Neural cell (in vitro differentiated cells): ENCODE data around the gene CHCHD3. TPM values are rescaled to one million over a fixed set of nuclear protein-coding genes. Genes with fewer than 3 reads are reported as not detected.
A peak's percentile ranks its signal among the peaks of the same experiment; 100 is the strongest.

Experiments
- H2AFZ ChIP-seq: fragments of 200-600, 300-800 bp; sonication (generic), shearing (Covaris generic); 2 replicates; pipeline ENCODE4 v1.6.0; 2014; ENCODE audit warnings: low read depth, mild to moderate bottlenecking, antibody characterized with exemption, low read length, moderate library complexity
- H3F3A ChIP-seq: fragments of 200-600 bp; shearing (Covaris generic); 2 replicates; pipeline ENCODE4 v1.6.1; 2016; ENCODE audit warnings: mild to moderate bottlenecking, moderate library complexity, mixed read lengths, antibody characterized with exemption, low read length; ENCODE audit not compliant: insufficient read depth, poor library complexity, severe bottlenecking
- H3K27ac ChIP-seq: fragments of 200-600, 300-800 bp; sonication (generic), shearing (Covaris generic); 2 replicates; pipeline ENCODE4 v1.5.1; 2014; ENCODE audit warnings: mild to moderate bottlenecking, low read length, moderate library complexity
- H3K27me3 ChIP-seq: fragments of 300-800, 200-600 bp; sonication (generic), shearing (Covaris generic); 2 replicates; pipeline ENCODE4 v1.6.0; 2014; ENCODE audit warnings: mild to moderate bottlenecking, low read depth, low read length, moderate library complexity; ENCODE audit not compliant: insufficient read depth
- H3K36me3 ChIP-seq: fragments of 300-800, 200-600 bp; sonication (generic), shearing (Covaris generic); 2 replicates; pipeline ENCODE4 v1.5.1; 2014; ENCODE audit warnings: mild to moderate bottlenecking, antibody characterized with exemption, low read length, moderate library complexity; ENCODE audit not compliant: insufficient read depth
- H3K4me2 ChIP-seq: fragments of 300-800, 200-600 bp; sonication (generic), shearing (Covaris generic); 2 replicates; pipeline ENCODE4 v1.6.0; 2014; ENCODE audit warnings: mild to moderate bottlenecking, low read length
- H3K4me3 ChIP-seq: fragments of 300-800, 200-600 bp; sonication (generic), shearing (Covaris generic); 2 replicates; pipeline ENCODE4 v1.5.1; 2014; ENCODE audit warnings: mild to moderate bottlenecking, low read length, moderate library complexity
- H3K79me2 ChIP-seq: fragments of 200-600 bp; shearing (Covaris generic); replicated peaks from 2 replicates; pipeline ENCODE4 v1.6.0; 2014; ENCODE audit warnings: mild to moderate bottlenecking, low read length, moderate library complexity; ENCODE audit not compliant: insufficient read depth
- H3K9ac ChIP-seq: fragments of 300-800, 200-600 bp; sonication (generic), shearing (Covaris generic); 2 replicates; pipeline ENCODE4 v1.6.1; 2016; ENCODE audit warnings: mild to moderate bottlenecking, low read length, mixed read lengths
- H3K9me2 ChIP-seq: fragments of 200-600 bp; shearing (Covaris generic); 2 replicates; pipeline ENCODE4 v1.6.1; 2016; ENCODE audit warnings: mild to moderate bottlenecking, low read length, mixed read lengths; ENCODE audit not compliant: insufficient read depth
- H3K9me3 ChIP-seq: fragments of 200-600, 300-800 bp; sonication (generic), shearing (Covaris generic); 2 replicates; pipeline ENCODE4 v1.6.1; 2016; ENCODE audit warnings: mild to moderate bottlenecking, mixed run types, low read length, moderate library complexity, mixed read lengths
- H4K20me1 ChIP-seq: fragments of 200-600 bp; shearing (Covaris generic); 2 replicates; pipeline ENCODE4 v1.6.1; 2016; ENCODE audit warnings: mild to moderate bottlenecking, mixed run types; ENCODE audit not compliant: insufficient read depth
- EP300 ChIP-seq: fragments of 450-650 bp; conservative IDR thresholded peaks from 2 replicates; pipeline ENCODE4 v1.6.1; 2014; ENCODE audit warnings: antibody characterized with exemption, mild to moderate bottlenecking, moderate library complexity; ENCODE audit not compliant: poor library complexity, severe bottlenecking
- EZH2 ChIP-seq: fragments of 200-600, 300-800 bp; shearing (Covaris generic), sonication (generic); IDR thresholded peaks from 2 replicates; pipeline ENCODE4 v1.6.1; 2014; ENCODE audit warnings: antibody characterized with exemption, low read length, borderline replicate concordance, mild to moderate bottlenecking; ENCODE audit not compliant: insufficient read depth, poor library complexity, severe bottlenecking
- MXI1 ChIP-seq: fragments of 450-650 bp; conservative IDR thresholded peaks from 2 replicates; pipeline ENCODE4 v1.6.1; 2014; ENCODE audit warnings: antibody characterized with exemption, mild to moderate bottlenecking; ENCODE audit not compliant: poor library complexity, severe bottlenecking
- POLR2AphosphoS5 ChIP-seq: IDR thresholded peaks from 2 replicates; pipeline ENCODE4 v1.6.1; 2012
- RAD21 ChIP-seq: fragments of 450-650 bp; conservative IDR thresholded peaks from 2 replicates; pipeline ENCODE4 v1.6.1; 2014; ENCODE audit warnings: antibody characterized with exemption, mild to moderate bottlenecking, moderate library complexity
- SMC3 ChIP-seq: fragments of 450-650 bp; conservative IDR thresholded peaks from 2 replicates; pipeline ENCODE4 v1.6.1; 2014; ENCODE audit warnings: antibody characterized with exemption, mild to moderate bottlenecking, moderate library complexity; ENCODE audit not compliant: poor library complexity
- TAF1 ChIP-seq: IDR thresholded peaks from 2 replicates; pipeline ENCODE4 v1.6.1; 2012; ENCODE audit warnings: low read depth
- polyA plus RNA-seq: library from polyadenylated mRNA; depleted of rRNA; stranded (reverse); fragments of >200 nt; gene quantifications from 2 replicates; pipeline ENCODE4 v1.2.3, GENCODE V29; 2014
- TF ChIP-seq, protein P1 (sequence below): IDR thresholded peaks from 2 replicates; pipeline ENCODE4 v1.6.1; 2012; ENCODE audit warnings: borderline replicate concordance
- TF ChIP-seq, protein P2 (sequence below): fragments of 450-650 bp; IDR thresholded peaks from 2 replicates; pipeline ENCODE4 v1.5.1; 2014; ENCODE audit warnings: antibody characterized with exemption, mild to moderate bottlenecking, moderate library complexity; ENCODE audit not compliant: poor library complexity, severe bottlenecking

The CHCHD3 gene
- polyA plus RNA-seq, 1 donor from 2014 or later = 89.9 TPM

DNA sequence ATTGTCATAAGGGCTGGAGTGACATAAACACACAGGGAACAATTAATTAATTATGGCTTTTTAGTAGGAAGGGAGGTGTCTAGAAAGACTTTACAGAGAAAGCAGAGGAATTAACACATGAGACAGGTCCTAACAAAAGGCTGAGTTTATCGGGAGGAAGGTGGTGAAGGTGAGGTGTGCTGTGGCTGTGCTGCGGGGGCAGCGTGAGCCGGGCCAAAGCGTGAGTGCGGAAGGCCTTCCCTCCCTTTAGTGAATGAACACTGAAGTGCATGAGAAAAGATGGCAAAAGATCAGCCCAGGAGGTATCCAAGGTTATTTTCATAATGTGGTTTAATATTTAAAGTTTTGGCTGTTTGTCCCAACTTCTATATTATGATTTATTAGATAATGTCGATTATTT is 262.2 kb downstream of the CHCHD3 start:
- H3K9ac ChIP-seq = no peak overlapping the region
- TF ChIP-seq, protein P1, sequence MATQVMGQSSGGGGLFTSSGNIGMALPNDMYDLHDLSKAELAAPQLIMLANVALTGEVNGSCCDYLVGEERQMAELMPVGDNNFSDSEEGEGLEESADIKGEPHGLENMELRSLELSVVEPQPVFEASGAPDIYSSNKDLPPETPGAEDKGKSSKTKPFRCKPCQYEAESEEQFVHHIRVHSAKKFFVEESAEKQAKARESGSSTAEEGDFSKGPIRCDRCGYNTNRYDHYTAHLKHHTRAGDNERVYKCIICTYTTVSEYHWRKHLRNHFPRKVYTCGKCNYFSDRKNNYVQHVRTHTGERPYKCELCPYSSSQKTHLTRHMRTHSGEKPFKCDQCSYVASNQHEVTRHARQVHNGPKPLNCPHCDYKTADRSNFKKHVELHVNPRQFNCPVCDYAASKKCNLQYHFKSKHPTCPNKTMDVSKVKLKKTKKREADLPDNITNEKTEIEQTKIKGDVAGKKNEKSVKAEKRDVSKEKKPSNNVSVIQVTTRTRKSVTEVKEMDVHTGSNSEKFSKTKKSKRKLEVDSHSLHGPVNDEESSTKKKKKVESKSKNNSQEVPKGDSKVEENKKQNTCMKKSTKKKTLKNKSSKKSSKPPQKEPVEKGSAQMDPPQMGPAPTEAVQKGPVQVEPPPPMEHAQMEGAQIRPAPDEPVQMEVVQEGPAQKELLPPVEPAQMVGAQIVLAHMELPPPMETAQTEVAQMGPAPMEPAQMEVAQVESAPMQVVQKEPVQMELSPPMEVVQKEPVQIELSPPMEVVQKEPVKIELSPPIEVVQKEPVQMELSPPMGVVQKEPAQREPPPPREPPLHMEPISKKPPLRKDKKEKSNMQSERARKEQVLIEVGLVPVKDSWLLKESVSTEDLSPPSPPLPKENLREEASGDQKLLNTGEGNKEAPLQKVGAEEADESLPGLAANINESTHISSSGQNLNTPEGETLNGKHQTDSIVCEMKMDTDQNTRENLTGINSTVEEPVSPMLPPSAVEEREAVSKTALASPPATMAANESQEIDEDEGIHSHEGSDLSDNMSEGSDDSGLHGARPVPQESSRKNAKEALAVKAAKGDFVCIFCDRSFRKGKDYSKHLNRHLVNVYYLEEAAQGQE = no peak
- no peak for TF ChIP-seq EP300
- no peak for TF ChIP-seq RAD21
- TF ChIP-seq MXI1 = no peak
- TF ChIP-seq SMC3 = no peak
- TF ChIP-seq, protein P2, sequence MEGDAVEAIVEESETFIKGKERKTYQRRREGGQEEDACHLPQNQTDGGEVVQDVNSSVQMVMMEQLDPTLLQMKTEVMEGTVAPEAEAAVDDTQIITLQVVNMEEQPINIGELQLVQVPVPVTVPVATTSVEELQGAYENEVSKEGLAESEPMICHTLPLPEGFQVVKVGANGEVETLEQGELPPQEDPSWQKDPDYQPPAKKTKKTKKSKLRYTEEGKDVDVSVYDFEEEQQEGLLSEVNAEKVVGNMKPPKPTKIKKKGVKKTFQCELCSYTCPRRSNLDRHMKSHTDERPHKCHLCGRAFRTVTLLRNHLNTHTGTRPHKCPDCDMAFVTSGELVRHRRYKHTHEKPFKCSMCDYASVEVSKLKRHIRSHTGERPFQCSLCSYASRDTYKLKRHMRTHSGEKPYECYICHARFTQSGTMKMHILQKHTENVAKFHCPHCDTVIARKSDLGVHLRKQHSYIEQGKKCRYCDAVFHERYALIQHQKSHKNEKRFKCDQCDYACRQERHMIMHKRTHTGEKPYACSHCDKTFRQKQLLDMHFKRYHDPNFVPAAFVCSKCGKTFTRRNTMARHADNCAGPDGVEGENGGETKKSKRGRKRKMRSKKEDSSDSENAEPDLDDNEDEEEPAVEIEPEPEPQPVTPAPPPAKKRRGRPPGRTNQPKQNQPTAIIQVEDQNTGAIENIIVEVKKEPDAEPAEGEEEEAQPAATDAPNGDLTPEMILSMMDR = no peak
- TF ChIP-seq POLR2AphosphoS5 = no peak
- no peak overlapping the region for H3K27ac ChIP-seq
- no peaks in the 10 kb centered on the region for H3K9me2 ChIP-seq
- no peaks in the 10 kb centered on the region for H3K27me3 ChIP-seq
- no peaks in the 10 kb centered on the region for H4K20me1 ChIP-seq
- H3K9me3 ChIP-seq = peaks cover under 1% of the 10 kb centered on the region
- no peaks in the 10 kb centered on the region for H3K36me3 ChIP-seq
- no peaks in the 10 kb centered on the region for H3K79me2 ChIP-seq
- no peak overlapping the region for H2AFZ ChIP-seq
- H3F3A ChIP-seq = no peaks in the 10 kb centered on the region
- no peak overlapping the region for H3K4me2 ChIP-seq
- no peak overlapping the region for H3K4me3 ChIP-seq

DNA sequence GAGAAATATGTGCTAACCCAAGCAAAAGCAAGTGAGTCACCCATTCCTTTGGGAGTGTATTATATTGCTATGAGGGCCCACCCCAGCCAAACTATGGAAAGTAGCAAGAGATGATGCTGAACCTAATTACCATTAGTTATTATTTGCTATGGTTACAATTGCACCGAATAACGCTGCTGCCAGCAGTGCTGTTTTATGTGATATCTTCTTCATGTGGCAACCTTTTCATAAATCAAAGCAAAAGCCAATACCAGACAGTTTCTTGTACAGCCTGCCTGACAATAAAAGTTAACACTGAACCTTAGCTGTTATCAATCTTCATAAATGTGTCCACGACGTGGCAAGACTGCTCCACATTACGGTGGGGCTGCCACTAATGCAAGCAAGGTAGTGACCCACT is 263.9 kb downstream of the CHCHD3 start:
- no peaks in the 10 kb centered on the region for H3K27me3 ChIP-seq
- no peak for TF ChIP-seq RAD21
- H3K9ac ChIP-seq = no peak overlapping the region
- no peak overlapping the region for H3K4me3 ChIP-seq
- no peaks in the 10 kb centered on the region for H3F3A ChIP-seq
- H3K4me2 ChIP-seq = no peak overlapping the region
- no peaks in the 10 kb centered on the region for H3K36me3 ChIP-seq
- H4K20me1 ChIP-seq = no peaks in the 10 kb centered on the region
- H3K27ac ChIP-seq = no peak overlapping the region
- no peak overlapping the region for H2AFZ ChIP-seq
- H3K9me3 ChIP-seq = no peaks in the 10 kb centered on the region
- H3K9me2 ChIP-seq = no peaks in the 10 kb centered on the region
- no peaks in the 10 kb centered on the region for H3K79me2 ChIP-seq

DNA sequence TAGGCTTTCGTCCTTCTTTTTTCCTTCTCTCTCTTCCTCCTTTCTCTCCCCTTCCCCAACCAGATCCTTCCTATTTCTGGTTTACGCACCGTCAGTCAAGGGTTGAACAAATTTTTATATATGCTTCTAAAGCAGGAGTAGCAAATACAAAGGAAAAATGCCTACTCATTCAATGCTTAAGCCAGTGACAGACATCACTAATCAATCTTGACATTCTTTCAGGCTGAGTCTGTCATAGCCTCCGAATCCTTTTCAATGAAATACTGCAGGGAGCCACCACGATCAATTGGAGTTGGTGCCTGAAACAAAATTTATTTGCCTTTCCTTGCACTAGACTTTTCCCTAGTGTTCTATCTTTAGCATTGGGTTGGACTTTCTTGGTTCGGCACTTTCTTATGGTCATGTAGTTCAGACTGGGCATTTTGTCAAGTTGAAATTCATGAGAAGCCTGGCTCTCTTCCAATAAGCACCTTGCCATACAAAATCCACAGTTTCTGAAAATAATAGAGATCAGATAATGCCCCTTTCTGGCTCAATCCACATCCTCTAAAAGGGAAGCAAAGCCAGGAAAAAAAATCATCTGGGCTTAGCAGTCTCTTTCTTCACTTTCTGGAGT is 266.1 kb downstream of the CHCHD3 start:
- Histone ChIP-seq H3K27me3 (no peaks in the 10 kb centered on the region), H4K20me1 (no peaks in the 10 kb centered on the region), H3F3A (no peaks in the 10 kb centered on the region), H3K36me3 (no peaks in the 10 kb centered on the region), H3K9me3 (no peaks in the 10 kb centered on the region), H3K27ac (no peak overlapping the region), H3K4me2 (no peak overlapping the region), H3K9me2 (no peaks in the 10 kb centered on the region), H3K79me2 (no peaks in the 10 kb centered on the region), H3K9ac (no peak overlapping the region), H3K4me3 (no peak overlapping the region), H2AFZ (no peak overlapping the region)
- TF ChIP-seq TAF1 (no peak), SMC3 (no peak), POLR2AphosphoS5 (peak; percentile 31), EP300 (peak; percentile 48), EZH2 (no peak), MXI1 (no peak)
- TF ChIP-seq, protein P1 = no peak
- TF ChIP-seq, protein P2 = no peak
